G401.6 (cell line): ENCODE data around the gene TMEM116.
"Not testable (repeated sequence)": the region's sequence is repeated elsewhere in the genome, so short reads cannot be mapped to it uniquely, and the experiment has no call there.

Experiments used
- FAIRE-seq: peaks from 2 replicates; lab custom pipeline; 2012; peaks lifted over from hg19 to GRCh38; lab: Jason Lieb, UNC

The TMEM116 gene

GRCh38 chr12:112012775-112013600, at the start of gene TMEM116, which contains the start of gene ERP29:
Gene TMEM116, minus strand, starts transcription at chr12:112013165. Its CDS starts 7,895 bp downstream, at chr12:112005270.
Gene ERP29, plus strand, starts transcription at chr12:112013426. Its CDS starts 40 bp downstream, at chr12:112013466.
- FAIRE-seq, result peak; percentile 81

- no peak for FAIRE-seq
These were observed 48.2 kb upstream of the TMEM116 start for GRCh38 chr12:112061137-112061536.

GRCh38 chr12:112049351-112049750, 36.4 kb upstream of the TMEM116 start:
- FAIRE-seq, result no peak

- no peak for FAIRE-seq
These were observed 33.0 kb upstream of the TMEM116 start for GRCh38 chr12:112046003-112046402.

GRCh38 chr12:112036614-112037013, 23.6 kb upstream of the TMEM116 start:
- FAIRE-seq, result not testable (repeated sequence)

- no peak for FAIRE-seq
These were observed 22.3 kb upstream of the TMEM116 start for GRCh38 chr12:112035219-112035785.

GRCh38 chr12:112032292-112032691, 19.3 kb upstream of the TMEM116 start:
- no peak for FAIRE-seq

- FAIRE-seq, result no peak
These were observed 18.5 kb upstream of the TMEM116 start for GRCh38 chr12:112031472-112031871.

- FAIRE-seq, result no peak
These were observed 16.3 kb upstream of the TMEM116 start for GRCh38 chr12:112029301-112029700.

- no peak for FAIRE-seq
These were observed 12.9 kb upstream of the TMEM116 start for GRCh38 chr12:112025808-112026375.

- FAIRE-seq, result no peak
These were observed 10.9 kb upstream of the TMEM116 start for GRCh38 chr12:112023759-112024396.

- FAIRE-seq, result no peak
These were observed 9.5 kb upstream of the TMEM116 start for GRCh38 chr12:112022241-112023016.

- no peak for FAIRE-seq
These were observed 8.0 kb upstream of the TMEM116 start for GRCh38 chr12:112020947-112021457.

GRCh38 chr12:112018571-112019237, 5.7 kb upstream of the TMEM116 start:
- no peak for FAIRE-seq

GRCh38 chr12:112017041-112017440, 4.1 kb upstream of the TMEM116 start:
- no peak for FAIRE-seq

GRCh38 chr12:112015938-112016337, 3.0 kb upstream of the TMEM116 start:
- no peak for FAIRE-seq

- no peak for FAIRE-seq
These were observed 837 bp upstream of the TMEM116 start for GRCh38 chr12:112013601-112014402.

GRCh38 chr12:112011685-112012084, 1.3 kb downstream of the TMEM116 start:
- no peak for FAIRE-seq

- no peak for FAIRE-seq
These were observed 2.3 kb downstream of the TMEM116 start for GRCh38 chr12:112010415-112011344.
